Measurements from ENCODE around the gene MUS81. TPM values are rescaled to one million over a fixed set of nuclear protein-coding genes. Genes with fewer than 3 reads are reported as not detected.
"Not testable (repeated sequence)": the region's sequence is repeated elsewhere in the genome, so short reads cannot be mapped to it uniquely, and the experiment has no call there.

The MUS81 gene
- total RNA-seq, 1 experiment from 2014 or later = 45.9 TPM

DNA sequence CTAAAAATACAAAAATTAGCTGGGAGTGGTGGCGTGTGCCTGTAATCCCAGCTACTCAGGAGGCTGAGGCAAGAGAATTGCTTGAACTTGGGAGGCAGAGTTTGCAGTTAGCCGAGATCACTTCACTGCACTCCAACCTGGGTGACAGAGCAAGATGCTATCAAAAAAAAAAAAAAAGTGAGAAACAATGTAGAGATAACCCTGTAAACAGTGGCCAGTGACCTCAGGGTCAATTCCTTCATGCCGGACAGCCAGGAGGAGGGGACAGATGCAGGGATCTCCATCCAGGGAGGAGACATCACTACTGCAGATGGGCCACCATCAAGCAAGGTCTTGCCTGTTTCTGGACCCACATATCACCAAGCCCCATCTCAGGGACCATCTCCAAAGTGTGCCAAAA is 12.5 kb upstream of the MUS81 start:
- Mint-ChIP-seq H3K9me3 (peaks cover 6% of the 10 kb centered on the region; the same call in 1 of the 2 replicates), H3K4me1 (peaks cover 11% of the 10 kb centered on the region), H3K36me3 (peaks cover 14% of the 10 kb centered on the region), H3K27ac (no peak overlapping the region), H3K4me3 (no peak overlapping the region), H3K27me3 (ENCODE audit: low read depth) (peaks cover 13% of the 10 kb centered on the region)
- no peak for DNase-seq (ENCODE audit: low spot score)
- POLR2A ChIA-PET = no interaction called here
- no peak for ATAC-seq
- CTCF ChIA-PET = interaction anchor here (0.7 to 3.5 kb wide), 5 partner anchors 12 to 1441 kb away, joined by 3 to 14 read pairs (median 9); partner anchors contain the start of genes ANKRD13D, FIBP and MUS81
- TF ChIP-seq SOX15 (CRISPR knock-in tag; IDR thresholded peaks at IDR 0.05) (no peak), GABPB1 (CRISPR knock-in tag; IDR thresholded peaks at IDR 0.05) (no peak), MXD4 (CRISPR knock-in tag; IDR thresholded peaks at IDR 0.05; ENCODE audit: borderline replicate concordance) (no peak), NFE2L1 (CRISPR knock-in tag; IDR thresholded peaks at IDR 0.05) (no peak), EMX1 (CRISPR knock-in tag; IDR thresholded peaks at IDR 0.05) (no peak), ETV6 (CRISPR knock-in tag; IDR thresholded peaks at IDR 0.05) (no peak), MYBL2 (CRISPR knock-in tag; IDR thresholded peaks at IDR 0.05) (no peak), OVOL2 (CRISPR knock-in tag; IDR thresholded peaks at IDR 0.05; ENCODE audit: borderline replicate concordance) (no peak), NFYB (CRISPR knock-in tag; conservative IDR thresholded peaks at IDR 0.05; ENCODE audit: low read depth) (no peak), TEAD1 (CRISPR knock-in tag; IDR thresholded peaks at IDR 0.05) (no peak), ZNF423 (CRISPR knock-in tag; IDR thresholded peaks at IDR 0.05) (no peak), ZNF263 (CRISPR knock-in tag; IDR thresholded peaks at IDR 0.05; ENCODE audit: low read depth) (no peak), ZNF219 (CRISPR knock-in tag; IDR thresholded peaks at IDR 0.05; ENCODE audit: borderline replicate concordance) (no peak)
- TF ChIP-seq, protein P1, sequence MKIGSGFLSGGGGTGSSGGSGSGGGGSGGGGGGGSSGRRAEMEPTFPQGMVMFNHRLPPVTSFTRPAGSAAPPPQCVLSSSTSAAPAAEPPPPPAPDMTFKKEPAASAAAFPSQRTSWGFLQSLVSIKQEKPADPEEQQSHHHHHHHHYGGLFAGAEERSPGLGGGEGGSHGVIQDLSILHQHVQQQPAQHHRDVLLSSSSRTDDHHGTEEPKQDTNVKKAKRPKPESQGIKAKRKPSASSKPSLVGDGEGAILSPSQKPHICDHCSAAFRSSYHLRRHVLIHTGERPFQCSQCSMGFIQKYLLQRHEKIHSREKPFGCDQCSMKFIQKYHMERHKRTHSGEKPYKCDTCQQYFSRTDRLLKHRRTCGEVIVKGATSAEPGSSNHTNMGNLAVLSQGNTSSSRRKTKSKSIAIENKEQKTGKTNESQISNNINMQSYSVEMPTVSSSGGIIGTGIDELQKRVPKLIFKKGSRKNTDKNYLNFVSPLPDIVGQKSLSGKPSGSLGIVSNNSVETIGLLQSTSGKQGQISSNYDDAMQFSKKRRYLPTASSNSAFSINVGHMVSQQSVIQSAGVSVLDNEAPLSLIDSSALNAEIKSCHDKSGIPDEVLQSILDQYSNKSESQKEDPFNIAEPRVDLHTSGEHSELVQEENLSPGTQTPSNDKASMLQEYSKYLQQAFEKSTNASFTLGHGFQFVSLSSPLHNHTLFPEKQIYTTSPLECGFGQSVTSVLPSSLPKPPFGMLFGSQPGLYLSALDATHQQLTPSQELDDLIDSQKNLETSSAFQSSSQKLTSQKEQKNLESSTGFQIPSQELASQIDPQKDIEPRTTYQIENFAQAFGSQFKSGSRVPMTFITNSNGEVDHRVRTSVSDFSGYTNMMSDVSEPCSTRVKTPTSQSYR (CRISPR knock-in tag; IDR thresholded peaks at IDR 0.05) = no peak
- TF ChIP-seq, protein P2, sequence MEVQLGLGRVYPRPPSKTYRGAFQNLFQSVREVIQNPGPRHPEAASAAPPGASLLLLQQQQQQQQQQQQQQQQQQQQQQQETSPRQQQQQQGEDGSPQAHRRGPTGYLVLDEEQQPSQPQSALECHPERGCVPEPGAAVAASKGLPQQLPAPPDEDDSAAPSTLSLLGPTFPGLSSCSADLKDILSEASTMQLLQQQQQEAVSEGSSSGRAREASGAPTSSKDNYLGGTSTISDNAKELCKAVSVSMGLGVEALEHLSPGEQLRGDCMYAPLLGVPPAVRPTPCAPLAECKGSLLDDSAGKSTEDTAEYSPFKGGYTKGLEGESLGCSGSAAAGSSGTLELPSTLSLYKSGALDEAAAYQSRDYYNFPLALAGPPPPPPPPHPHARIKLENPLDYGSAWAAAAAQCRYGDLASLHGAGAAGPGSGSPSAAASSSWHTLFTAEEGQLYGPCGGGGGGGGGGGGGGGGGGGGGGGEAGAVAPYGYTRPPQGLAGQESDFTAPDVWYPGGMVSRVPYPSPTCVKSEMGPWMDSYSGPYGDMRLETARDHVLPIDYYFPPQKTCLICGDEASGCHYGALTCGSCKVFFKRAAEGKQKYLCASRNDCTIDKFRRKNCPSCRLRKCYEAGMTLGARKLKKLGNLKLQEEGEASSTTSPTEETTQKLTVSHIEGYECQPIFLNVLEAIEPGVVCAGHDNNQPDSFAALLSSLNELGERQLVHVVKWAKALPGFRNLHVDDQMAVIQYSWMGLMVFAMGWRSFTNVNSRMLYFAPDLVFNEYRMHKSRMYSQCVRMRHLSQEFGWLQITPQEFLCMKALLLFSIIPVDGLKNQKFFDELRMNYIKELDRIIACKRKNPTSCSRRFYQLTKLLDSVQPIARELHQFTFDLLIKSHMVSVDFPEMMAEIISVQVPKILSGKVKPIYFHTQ (CRISPR knock-in tag; IDR thresholded peaks at IDR 0.05) = no peak
- TF ChIP-seq, protein P3, sequence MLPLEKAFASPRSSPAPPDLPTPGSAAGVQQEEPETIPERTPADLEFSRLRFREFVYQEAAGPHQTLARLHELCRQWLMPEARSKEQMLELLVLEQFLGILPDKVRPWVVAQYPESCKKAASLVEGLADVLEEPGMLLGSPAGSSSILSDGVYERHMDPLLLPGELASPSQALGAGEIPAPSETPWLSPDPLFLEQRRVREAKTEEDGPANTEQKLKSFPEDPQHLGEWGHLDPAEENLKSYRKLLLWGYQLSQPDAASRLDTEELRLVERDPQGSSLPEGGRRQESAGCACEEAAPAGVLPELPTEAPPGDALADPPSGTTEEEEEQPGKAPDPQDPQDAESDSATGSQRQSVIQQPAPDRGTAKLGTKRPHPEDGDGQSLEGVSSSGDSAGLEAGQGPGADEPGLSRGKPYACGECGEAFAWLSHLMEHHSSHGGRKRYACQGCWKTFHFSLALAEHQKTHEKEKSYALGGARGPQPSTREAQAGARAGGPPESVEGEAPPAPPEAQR (CRISPR knock-in tag; IDR thresholded peaks at IDR 0.05) = no peak
- TF ChIP-seq, protein P4, sequence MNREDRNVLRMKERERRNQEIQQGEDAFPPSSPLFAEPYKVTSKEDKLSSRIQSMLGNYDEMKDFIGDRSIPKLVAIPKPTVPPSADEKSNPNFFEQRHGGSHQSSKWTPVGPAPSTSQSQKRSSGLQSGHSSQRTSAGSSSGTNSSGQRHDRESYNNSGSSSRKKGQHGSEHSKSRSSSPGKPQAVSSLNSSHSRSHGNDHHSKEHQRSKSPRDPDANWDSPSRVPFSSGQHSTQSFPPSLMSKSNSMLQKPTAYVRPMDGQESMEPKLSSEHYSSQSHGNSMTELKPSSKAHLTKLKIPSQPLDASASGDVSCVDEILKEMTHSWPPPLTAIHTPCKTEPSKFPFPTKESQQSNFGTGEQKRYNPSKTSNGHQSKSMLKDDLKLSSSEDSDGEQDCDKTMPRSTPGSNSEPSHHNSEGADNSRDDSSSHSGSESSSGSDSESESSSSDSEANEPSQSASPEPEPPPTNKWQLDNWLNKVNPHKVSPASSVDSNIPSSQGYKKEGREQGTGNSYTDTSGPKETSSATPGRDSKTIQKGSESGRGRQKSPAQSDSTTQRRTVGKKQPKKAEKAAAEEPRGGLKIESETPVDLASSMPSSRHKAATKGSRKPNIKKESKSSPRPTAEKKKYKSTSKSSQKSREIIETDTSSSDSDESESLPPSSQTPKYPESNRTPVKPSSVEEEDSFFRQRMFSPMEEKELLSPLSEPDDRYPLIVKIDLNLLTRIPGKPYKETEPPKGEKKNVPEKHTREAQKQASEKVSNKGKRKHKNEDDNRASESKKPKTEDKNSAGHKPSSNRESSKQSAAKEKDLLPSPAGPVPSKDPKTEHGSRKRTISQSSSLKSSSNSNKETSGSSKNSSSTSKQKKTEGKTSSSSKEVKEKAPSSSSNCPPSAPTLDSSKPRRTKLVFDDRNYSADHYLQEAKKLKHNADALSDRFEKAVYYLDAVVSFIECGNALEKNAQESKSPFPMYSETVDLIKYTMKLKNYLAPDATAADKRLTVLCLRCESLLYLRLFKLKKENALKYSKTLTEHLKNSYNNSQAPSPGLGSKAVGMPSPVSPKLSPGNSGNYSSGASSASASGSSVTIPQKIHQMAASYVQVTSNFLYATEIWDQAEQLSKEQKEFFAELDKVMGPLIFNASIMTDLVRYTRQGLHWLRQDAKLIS (CRISPR knock-in tag; IDR thresholded peaks at IDR 0.05; ENCODE audit: borderline replicate concordance) = no peak
- TF ChIP-seq, protein P5, sequence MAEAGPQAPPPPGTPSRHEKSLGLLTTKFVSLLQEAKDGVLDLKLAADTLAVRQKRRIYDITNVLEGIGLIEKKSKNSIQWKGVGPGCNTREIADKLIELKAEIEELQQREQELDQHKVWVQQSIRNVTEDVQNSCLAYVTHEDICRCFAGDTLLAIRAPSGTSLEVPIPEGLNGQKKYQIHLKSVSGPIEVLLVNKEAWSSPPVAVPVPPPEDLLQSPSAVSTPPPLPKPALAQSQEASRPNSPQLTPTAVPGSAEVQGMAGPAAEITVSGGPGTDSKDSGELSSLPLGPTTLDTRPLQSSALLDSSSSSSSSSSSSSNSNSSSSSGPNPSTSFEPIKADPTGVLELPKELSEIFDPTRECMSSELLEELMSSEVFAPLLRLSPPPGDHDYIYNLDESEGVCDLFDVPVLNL (CRISPR knock-in tag; IDR thresholded peaks at IDR 0.05; ENCODE audit: borderline replicate concordance, low read depth) = no peak
- TF ChIP-seq, protein P6, sequence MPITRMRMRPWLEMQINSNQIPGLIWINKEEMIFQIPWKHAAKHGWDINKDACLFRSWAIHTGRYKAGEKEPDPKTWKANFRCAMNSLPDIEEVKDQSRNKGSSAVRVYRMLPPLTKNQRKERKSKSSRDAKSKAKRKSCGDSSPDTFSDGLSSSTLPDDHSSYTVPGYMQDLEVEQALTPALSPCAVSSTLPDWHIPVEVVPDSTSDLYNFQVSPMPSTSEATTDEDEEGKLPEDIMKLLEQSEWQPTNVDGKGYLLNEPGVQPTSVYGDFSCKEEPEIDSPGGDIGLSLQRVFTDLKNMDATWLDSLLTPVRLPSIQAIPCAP (CRISPR knock-in tag; IDR thresholded peaks at IDR 0.05) = no peak

DNA sequence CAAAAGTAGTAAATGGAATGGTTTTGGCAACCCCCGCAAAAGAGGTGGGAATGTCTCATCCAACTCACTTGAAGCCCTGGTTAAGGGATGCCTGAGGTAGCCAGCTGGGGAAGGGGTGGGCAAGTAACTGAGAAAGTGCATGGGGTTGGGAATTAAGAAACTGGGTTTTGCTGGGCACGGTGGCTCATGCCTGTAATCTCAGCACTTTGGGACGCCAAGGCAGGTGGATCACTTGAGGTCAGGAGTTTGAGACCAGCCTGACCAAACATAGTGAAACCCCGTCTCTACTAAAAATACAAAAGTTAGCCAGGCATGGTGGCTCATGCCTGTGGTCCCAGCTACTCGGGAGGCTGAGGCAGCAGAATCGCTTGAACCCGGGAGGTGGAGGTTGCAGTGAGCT is 11.5 kb upstream of the MUS81 start:
- Mint-ChIP-seq H3K36me3 (peaks cover 22% of the 10 kb centered on the region), H3K27me3 (ENCODE audit: low read depth) (peaks cover 13% of the 10 kb centered on the region), H3K4me1 (peaks cover 11% of the 10 kb centered on the region)
- H3K27ac Mint-ChIP-seq; DNase-seq (ENCODE audit: low spot score); H3K4me3 Mint-ChIP-seq; H3K9me3 Mint-ChIP-seq; ATAC-seq: not testable (repeated sequence)
- CTCF ChIA-PET = interaction anchor here (0.7 to 6.3 kb wide), 9 partner anchors 11 to 137 kb away, joined by 3 to 134 read pairs (median 12); partner anchors contain the start of genes AP5B1, CCDC85B, FIBP and KAT5
- POLR2A ChIA-PET = interaction anchor here (0.7 kb wide), 1 partner anchor 499 kb away, joined by 3 read pairs; the partner anchor contains the start of gene B4GAT1

All from WTC11 (cell line).